Stimulated activated CD4-positive, alpha-beta T cell treated with anti-CD3 and anti-CD28 coated beads, Interleukin-15, amount 100 ng/mL, for 1 hour (primary cell): ENCODE results near the gene RGMB.

Source experiments
- DNase-seq, 2 donors: peaks; one replicate each; pipeline ENCODE4 v3.0.0-alpha.2; 2020; ENCODE audit warnings: low read depth in 1 of 2, low spot score in 1 of 2

Gene RGMB

GRCh38 chr5:98784411-98784810 is 10.9 kb downstream of the RGMB start:
- no peak for DNase-seq

GRCh38 chr5:98785244-98785643 is 11.8 kb downstream of the RGMB start:
- DNase-seq = no peak

DNA sequence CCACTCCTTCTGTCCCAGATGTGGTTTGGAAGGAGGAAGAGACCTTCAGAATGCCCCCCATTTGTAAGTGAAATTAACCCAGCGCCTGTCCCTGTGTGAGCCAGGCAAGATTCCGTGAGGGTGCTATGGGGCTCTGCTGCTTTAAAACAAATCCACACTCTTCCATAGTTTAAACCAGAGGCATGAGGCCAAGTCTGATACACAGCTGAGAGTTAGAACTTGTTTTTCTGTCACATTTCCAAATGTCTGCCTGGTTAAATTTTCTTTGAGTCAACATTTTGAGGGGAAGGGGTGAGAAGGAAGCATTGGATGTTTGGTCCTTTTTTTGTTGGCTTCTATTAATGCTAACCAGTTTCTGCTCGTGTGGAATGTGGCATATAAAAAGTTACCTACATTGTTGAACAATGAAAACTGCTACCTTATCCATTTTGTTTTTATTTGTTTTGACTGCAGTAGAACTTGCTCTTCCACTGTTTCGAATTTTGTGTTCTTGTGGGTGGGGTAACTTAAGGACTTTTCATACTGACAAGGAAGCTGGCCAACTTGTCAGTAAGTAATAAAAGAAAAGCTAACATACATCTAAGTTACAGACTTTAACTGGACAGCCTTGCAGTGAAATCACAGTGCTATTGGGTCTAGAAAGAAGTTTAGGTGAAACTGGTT is 12.9 kb downstream of the RGMB start:
- DNase-seq = no peak

DNA sequence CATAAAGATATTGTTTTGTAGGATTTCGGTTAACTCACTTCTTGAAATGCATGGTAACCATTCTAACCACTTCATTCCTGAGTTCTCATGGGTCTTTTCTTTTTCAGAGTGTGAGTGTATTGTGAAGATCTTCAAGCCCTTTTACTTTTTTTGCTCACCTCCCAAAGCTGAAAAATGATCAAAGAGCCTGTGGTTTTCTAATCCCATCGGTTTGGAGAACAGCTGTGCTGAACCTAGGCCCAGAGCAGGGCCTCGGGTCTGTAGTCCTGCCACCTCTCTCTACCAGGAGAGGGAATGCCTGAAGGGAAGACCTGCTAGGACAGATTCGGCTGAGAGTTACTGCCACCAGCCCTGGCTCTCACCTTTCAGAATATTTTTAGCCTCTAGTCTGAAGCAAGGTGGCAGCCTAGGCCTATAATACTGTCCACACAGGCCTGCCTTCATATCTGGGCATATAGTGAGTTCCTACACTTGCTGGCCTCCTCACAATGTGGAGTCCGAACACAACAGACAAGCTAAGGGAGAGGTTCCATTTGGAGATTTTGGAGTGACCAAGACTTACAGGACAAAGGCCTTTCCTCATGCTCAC is 13.8 kb downstream of the RGMB start:
- no peak for DNase-seq

- no peak for DNase-seq
Measured at GRCh38 chr5:98789029-98789428, 15.6 kb downstream of the RGMB start.

DNA sequence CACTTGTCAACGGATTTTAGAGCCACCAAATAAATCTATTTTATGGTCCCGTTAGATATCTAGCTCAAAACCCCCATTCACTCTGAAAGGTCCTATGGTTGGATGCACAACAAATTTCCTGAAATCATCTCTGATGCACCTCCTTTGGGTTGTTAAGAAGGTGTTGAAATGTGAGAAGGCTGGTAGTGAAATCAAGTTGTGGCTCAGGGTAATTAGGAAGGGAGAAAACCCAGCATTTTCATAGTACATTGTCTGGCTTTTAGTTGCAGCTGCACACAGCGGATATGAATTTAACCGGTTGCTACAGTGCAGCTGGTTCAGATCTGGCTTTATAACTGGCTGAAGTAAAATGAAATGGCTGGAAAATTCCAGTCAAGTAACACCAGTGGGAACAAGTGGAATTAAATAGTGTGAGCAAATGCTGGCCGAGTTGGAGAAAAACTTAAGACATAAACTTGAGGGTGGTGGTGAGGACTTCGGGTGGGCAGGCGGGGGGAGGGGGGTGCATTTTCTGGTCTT is 17.6 kb downstream of the RGMB start:
- no peak for DNase-seq

DNA sequence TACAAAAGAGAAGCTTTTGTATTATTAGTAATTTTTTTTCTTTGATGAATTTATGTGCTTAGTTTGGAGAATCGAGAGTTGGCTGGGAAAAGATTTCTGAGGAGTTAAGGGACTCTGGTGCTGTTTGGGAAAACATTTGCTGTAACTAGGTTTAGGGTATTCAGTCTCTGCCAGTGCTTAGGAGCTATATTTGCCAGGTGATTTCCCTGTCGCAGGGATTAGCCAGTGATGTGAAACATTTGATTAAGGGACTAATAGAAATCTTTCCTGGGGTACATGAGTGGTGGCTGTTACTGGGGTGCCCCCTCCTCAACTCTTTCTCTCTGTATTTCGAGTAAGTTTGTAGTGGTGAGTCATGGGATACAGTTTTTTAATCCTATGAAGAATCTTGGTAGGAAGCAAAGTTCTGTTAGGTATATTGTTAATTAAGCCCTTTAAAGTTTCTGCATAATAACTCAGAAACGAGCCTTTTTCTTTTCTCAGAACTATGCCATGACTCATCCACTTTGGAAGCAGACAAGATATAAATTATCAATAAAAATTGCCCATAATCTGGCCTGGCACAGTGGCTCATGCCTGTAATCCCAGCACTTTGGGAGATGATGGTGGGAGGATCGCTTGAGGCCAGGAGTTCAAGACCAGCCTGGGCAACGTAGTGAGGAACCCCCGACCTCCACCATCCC is 18.6 kb downstream of the RGMB start:
- no peak for DNase-seq

DNA sequence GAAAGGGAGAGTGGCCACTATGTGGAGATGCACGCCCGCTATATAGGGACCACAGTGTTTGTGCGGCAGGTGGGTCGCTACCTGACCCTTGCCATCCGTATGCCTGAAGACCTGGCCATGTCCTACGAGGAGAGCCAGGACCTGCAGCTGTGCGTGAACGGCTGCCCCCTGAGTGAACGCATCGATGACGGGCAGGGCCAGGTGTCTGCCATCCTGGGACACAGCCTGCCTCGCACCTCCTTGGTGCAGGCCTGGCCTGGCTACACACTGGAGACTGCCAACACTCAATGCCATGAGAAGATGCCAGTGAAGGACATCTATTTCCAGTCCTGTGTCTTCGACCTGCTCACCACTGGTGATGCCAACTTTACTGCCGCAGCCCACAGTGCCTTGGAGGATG is 19.8 kb downstream of the RGMB start:
- DNase-seq = no peak

DNA sequence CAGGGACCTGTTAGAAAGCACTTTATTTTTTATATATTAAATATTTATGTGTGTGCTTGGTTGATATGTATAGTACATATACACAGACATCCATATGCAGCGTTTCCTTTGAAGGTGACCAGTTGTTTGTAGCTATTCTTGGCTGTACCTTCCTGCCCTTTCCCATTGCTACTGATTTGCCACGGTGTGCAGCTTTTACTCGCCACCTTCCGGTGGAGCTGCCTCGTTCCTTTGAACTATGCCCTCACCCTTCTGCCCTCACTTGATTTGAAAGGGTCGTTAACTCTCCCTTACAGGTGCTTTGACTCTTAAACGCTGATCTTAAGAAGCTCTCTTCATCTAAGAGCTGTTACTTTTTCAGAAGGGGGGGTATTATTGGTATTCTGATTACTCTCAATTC is 20.5 kb downstream of the RGMB start:
- no peak for DNase-seq

DNA sequence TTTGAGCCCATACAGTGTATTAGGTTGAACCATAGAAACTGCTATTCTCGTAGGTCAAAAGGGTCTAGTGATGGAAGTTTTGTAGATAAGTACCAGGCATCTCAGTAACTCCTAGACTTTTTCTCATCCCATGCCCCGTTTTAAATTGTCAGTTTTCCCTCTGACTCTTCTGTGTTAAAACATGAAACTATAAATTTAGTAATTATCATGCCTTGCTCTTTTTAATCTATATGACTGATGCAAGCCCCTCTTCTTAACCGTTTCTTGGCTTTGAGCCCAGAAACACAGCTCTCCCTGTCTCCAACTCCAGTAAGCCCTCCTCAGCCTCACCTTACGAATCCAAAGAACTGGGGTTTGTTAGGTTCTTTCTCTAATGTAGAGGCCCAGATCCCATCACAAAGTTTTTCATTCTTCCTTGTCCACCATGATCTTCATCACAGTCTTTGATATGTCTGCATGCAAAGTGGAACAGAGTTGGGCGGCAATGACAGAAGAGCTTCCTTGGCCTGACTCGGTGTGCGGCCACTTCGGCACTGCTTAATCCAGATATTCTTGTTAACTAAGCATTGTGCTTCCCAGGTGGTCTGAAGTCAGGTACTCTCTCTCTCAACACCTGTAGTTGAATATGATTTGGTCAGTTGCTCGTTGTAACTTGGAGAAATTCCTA is 21.1 kb downstream of the RGMB start:
- DNase-seq = no peak

- no peak for DNase-seq
Measured at GRCh38 chr5:98795243-98795642, 21.8 kb downstream of the RGMB start.

GRCh38 chr5:98796197-98796972 is 22.9 kb downstream of the RGMB start:
- no peak for DNase-seq

- DNase-seq = no peak
Measured at GRCh38 chr5:98798371-98798770, 24.9 kb downstream of the RGMB start.

- no peak for DNase-seq
Measured at GRCh38 chr5:98798847-98799246, 25.4 kb downstream of the RGMB start.

- no peak for DNase-seq
Measured at GRCh38 chr5:98804066-98804465, 30.6 kb downstream of the RGMB start.

GRCh38 chr5:98805070-98805469 is 31.6 kb downstream of the RGMB start:
- DNase-seq = no peak

DNA sequence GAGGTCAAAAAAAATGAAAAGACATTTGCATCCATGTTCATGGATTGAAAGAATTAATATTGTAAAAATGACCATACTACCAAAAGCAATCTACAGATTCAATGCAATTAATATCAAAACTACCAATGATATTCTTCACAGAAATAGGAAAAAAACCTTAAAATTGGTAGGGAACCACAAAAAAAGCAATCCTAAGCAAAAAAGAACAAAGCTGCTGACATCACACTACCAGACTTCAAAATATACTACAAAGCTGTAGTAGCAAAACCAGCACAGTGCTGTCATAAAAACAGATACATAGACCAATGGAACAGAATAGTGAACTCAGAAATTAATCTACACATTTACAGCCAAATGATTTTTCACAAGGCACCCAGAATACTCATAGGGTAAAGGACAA is 34.3 kb downstream of the RGMB start:
- no peak for DNase-seq

DNA sequence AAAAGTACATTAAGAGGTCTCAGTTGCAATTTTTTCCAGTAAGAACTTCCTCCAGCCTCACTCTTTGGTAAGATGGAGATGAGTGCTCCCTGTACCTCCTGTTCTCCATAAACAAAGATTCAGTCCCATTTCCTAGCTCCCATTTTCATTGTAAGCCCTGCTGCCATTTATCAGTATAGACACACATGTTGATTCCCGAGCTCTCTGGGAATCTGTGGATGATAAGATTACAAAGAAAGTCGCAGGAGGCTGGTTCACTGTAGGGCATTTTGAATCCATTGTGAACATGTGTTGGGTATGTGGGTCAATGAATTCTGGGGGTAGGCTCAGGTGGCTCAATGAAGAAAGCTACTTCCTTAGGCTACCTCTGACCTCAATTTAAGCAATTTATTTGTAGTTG is 36.7 kb downstream of the RGMB start:
- no peak for DNase-seq

DNA sequence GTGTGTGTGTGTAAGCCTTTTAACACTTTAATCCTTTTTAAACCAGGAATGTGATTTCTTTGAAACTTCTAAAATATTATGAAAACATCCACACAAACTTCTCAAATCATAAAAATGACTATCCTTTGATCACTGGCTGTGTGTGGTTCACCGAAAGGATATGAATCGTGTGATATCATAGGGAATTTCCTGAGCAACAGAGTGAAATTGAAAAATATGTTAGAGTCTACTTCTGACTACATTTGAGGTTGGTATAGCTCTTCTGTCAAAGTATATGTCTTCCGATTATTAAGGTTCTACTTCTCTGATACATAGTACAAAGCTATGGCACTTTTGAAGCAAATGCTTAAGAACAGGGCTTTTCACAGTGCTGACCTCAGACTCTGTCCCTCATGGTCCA is 40.3 kb downstream of the RGMB start:
- DNase-seq = no peak

GRCh38 chr5:98816582-98817222 is 43.2 kb downstream of the RGMB start:
- DNase-seq = no peak
